ENCODE data around the gene CDH19. TPM values are rescaled to one million over a fixed set of nuclear protein-coding genes. Genes with fewer than 3 reads are reported as not detected.

CDH19 gene
- total and polyA plus RNA-seq, 7 experiments from 2014 or later = not detected

- H3K36me3 ChIP-seq (ENCODE audit: control insufficient read depth in 2 of 3, insufficient read depth in 3 of 3, low read length in 3 of 3) = no peaks in the 10 kb centered on the region
- Mint-ChIP-seq H3K4me1 (no peaks in the 10 kb centered on the region), H3K36me3 (no peaks in the 10 kb centered on the region), H3K27me3 (no peaks in the 10 kb centered on the region), H3K27ac (no peak overlapping the region), H3K9me3 (no peaks in the 10 kb centered on the region), H3K4me3 (no peak overlapping the region)
- no peaks in the 10 kb centered on the region for H3K9me3 ChIP-seq (ENCODE audit: control insufficient read depth in 2 of 3, low read length in 3 of 3)
- H3K27ac ChIP-seq (ENCODE audit: low read depth, low read length) = no peak overlapping the region
- DNase-seq (no peak), ATAC-seq (no peak)
- H3K4me3 ChIP-seq (ENCODE audit: low read length) = no peak overlapping the region
- H3K27me3 ChIP-seq (ENCODE audit: control insufficient read depth in 2 of 2, insufficient read depth in 2 of 2, low read length in 2 of 2) = no peaks in the 10 kb centered on the region
- no peaks in the 10 kb centered on the region for H3K4me1 ChIP-seq (ENCODE audit: control insufficient read depth in 2 of 2, insufficient read depth in 2 of 2, low read length in 2 of 2)
- ChIA-PET CTCF (interaction anchor here (0.6 kb wide), 1 partner anchor 476 kb away, joined by 3 read pairs; no protein-coding TSS in a partner anchor), POLR2A (no interaction called here)
- intact Hi-C loops (cut with micrococcal nuclease) = no loop called here
Observed at GRCh38 chr18:66553824-66554223, 50.1 kb downstream of the CDH19 start.

GRCh38 chr18:66550366-66550765 lies 53.5 kb downstream of the CDH19 start:
- Histone ChIP-seq H3K27me3 (ENCODE audit: control insufficient read depth in 2 of 2, insufficient read depth in 2 of 2, low read length in 2 of 2) (no peaks in the 10 kb centered on the region), H3K4me3 (ENCODE audit: low read length) (no peak overlapping the region), H3K9me3 (ENCODE audit: control insufficient read depth in 2 of 3, low read length in 3 of 3) (no peaks in the 10 kb centered on the region), H3K36me3 (ENCODE audit: control insufficient read depth in 2 of 3, insufficient read depth in 3 of 3, low read length in 3 of 3) (no peaks in the 10 kb centered on the region), H3K4me1 (ENCODE audit: control insufficient read depth in 2 of 2, insufficient read depth in 2 of 2, low read length in 2 of 2) (no peaks in the 10 kb centered on the region), H3K27ac (ENCODE audit: low read depth, low read length) (no peak overlapping the region)
- ChIA-PET POLR2A (no interaction called here), CTCF (no interaction called here)
- DNase-seq = no peak
- Mint-ChIP-seq H3K4me1 (no peaks in the 10 kb centered on the region), H3K36me3 (no peaks in the 10 kb centered on the region), H3K27ac (no peak overlapping the region), H3K27me3 (no peaks in the 10 kb centered on the region), H3K4me3 (no peak overlapping the region), H3K9me3 (peaks cover 0 to 13% (median 0%) of the 10 kb centered on the region in 11 donors)
- no peak for ATAC-seq
- intact Hi-C loops (cut with micrococcal nuclease) = no loop called here

GRCh38 chr18:66548747-66549146 lies 55.1 kb downstream of the CDH19 start:
- H3K27ac Mint-ChIP-seq = no peak overlapping the region

GRCh38 chr18:66534110-66534509 lies 69.8 kb downstream of the CDH19 start:
- H3K9me3 Mint-ChIP-seq = peaks cover 0 to 5% (median 0%) of the 10 kb centered on the region in 11 donors

More at GRCh38 chr18:66548747-66549146, 55.1 kb downstream of the CDH19 start:
- Histone ChIP-seq H3K36me3 (ENCODE audit: control insufficient read depth in 2 of 3, insufficient read depth in 3 of 3, low read length in 3 of 3) (no peaks in the 10 kb centered on the region), H3K27ac (ENCODE audit: low read depth, low read length) (no peak overlapping the region), H3K4me1 (ENCODE audit: control insufficient read depth in 2 of 2, insufficient read depth in 2 of 2, low read length in 2 of 2) (no peaks in the 10 kb centered on the region), H3K9me3 (ENCODE audit: control insufficient read depth in 2 of 3, low read length in 3 of 3) (no peaks in the 10 kb centered on the region), H3K4me3 (ENCODE audit: low read length) (no peak overlapping the region), H3K27me3 (ENCODE audit: control insufficient read depth in 2 of 2, insufficient read depth in 2 of 2, low read length in 2 of 2) (no peaks in the 10 kb centered on the region)
- H3K27me3 Mint-ChIP-seq = no peaks in the 10 kb centered on the region
- intact Hi-C loops (cut with micrococcal nuclease) = no loop called here
- CTCF ChIA-PET = no interaction called here
- H3K36me3 Mint-ChIP-seq = no peaks in the 10 kb centered on the region
- H3K4me1 Mint-ChIP-seq = no peaks in the 10 kb centered on the region
- ATAC-seq (no peak), DNase-seq (no peak)
- POLR2A ChIA-PET = no interaction called here
- peaks cover 0 to 16% (median 3%) of the 10 kb centered on the region in 11 donors for H3K9me3 Mint-ChIP-seq
- H3K4me3 Mint-ChIP-seq = no peak overlapping the region

GRCh38 chr18:66533693-66534092 lies 70.2 kb downstream of the CDH19 start:
- no peak overlapping the region for H3K4me3 Mint-ChIP-seq
- Histone ChIP-seq H3K27ac (ENCODE audit: low read depth, low read length) (no peak overlapping the region), H3K36me3 (ENCODE audit: control insufficient read depth in 2 of 3, insufficient read depth in 3 of 3, low read length in 3 of 3) (no peaks in the 10 kb centered on the region), H3K9me3 (ENCODE audit: control insufficient read depth in 2 of 3, low read length in 3 of 3) (no peaks in the 10 kb centered on the region), H3K4me1 (ENCODE audit: control insufficient read depth in 2 of 2, insufficient read depth in 2 of 2, low read length in 2 of 2) (no peaks in the 10 kb centered on the region), H3K27me3 (ENCODE audit: control insufficient read depth in 2 of 2, insufficient read depth in 2 of 2, low read length in 2 of 2) (no peaks in the 10 kb centered on the region), H3K4me3 (ENCODE audit: low read length) (no peak overlapping the region)
- H3K27me3 Mint-ChIP-seq = no peaks in the 10 kb centered on the region
- H3K27ac Mint-ChIP-seq = no peak overlapping the region
- H3K36me3 Mint-ChIP-seq = no peaks in the 10 kb centered on the region
- DNase-seq (no peak), ATAC-seq (no peak)
- intact Hi-C loops (cut with micrococcal nuclease) = no loop called here
- no peaks in the 10 kb centered on the region for H3K4me1 Mint-ChIP-seq
- CTCF ChIA-PET = no interaction called here
- POLR2A ChIA-PET = no interaction called here
- H3K9me3 Mint-ChIP-seq = peaks cover 0 to 2% (median 0%) of the 10 kb centered on the region in 11 donors

More at GRCh38 chr18:66534110-66534509, 69.8 kb downstream of the CDH19 start:
- no peak overlapping the region for H3K27ac Mint-ChIP-seq
- Histone ChIP-seq H3K4me1 (ENCODE audit: control insufficient read depth in 2 of 2, insufficient read depth in 2 of 2, low read length in 2 of 2) (no peaks in the 10 kb centered on the region), H3K27ac (ENCODE audit: low read depth, low read length) (no peak overlapping the region), H3K9me3 (ENCODE audit: control insufficient read depth in 2 of 3, low read length in 3 of 3) (no peaks in the 10 kb centered on the region), H3K36me3 (ENCODE audit: control insufficient read depth in 2 of 3, insufficient read depth in 3 of 3, low read length in 3 of 3) (no peaks in the 10 kb centered on the region), H3K27me3 (ENCODE audit: control insufficient read depth in 2 of 2, insufficient read depth in 2 of 2, low read length in 2 of 2) (no peaks in the 10 kb centered on the region), H3K4me3 (ENCODE audit: low read length) (no peak overlapping the region)
- CTCF ChIA-PET = no interaction called here
- no peak overlapping the region for H3K4me3 Mint-ChIP-seq
- no peaks in the 10 kb centered on the region for H3K36me3 Mint-ChIP-seq
- no peaks in the 10 kb centered on the region for H3K4me1 Mint-ChIP-seq
- no peak for ATAC-seq
- POLR2A ChIA-PET = no interaction called here
- H3K27me3 Mint-ChIP-seq = no peaks in the 10 kb centered on the region
- intact Hi-C loops (cut with micrococcal nuclease) = no loop called here
- no peak for DNase-seq

GRCh38 chr18:66523219-66523991 lies 80.5 kb downstream of the CDH19 start:
- Mint-ChIP-seq H3K4me1 (no peaks in the 10 kb centered on the region), H3K36me3 (no peaks in the 10 kb centered on the region), H3K27ac (no peak overlapping the region), H3K4me3 (no peak overlapping the region), H3K9me3 (peaks cover 0 to 6% (median 0%) of the 10 kb centered on the region in 11 donors), H3K27me3 (no peaks in the 10 kb centered on the region)
- Histone ChIP-seq H3K27me3 (ENCODE audit: control insufficient read depth in 2 of 2, insufficient read depth in 2 of 2, low read length in 2 of 2) (no peaks in the 10 kb centered on the region), H3K4me3 (ENCODE audit: low read length) (no peak overlapping the region), H3K27ac (ENCODE audit: low read depth, low read length) (no peak overlapping the region), H3K9me3 (ENCODE audit: control insufficient read depth in 2 of 3, low read length in 3 of 3) (no peaks in the 10 kb centered on the region), H3K4me1 (ENCODE audit: control insufficient read depth in 2 of 2, insufficient read depth in 2 of 2, low read length in 2 of 2) (no peaks in the 10 kb centered on the region), H3K36me3 (ENCODE audit: control insufficient read depth in 2 of 3, insufficient read depth in 3 of 3, low read length in 3 of 3) (no peaks in the 10 kb centered on the region)
- intact Hi-C loops (cut with micrococcal nuclease) = no loop called here
- ATAC-seq = no peak
- CTCF ChIA-PET = no interaction called here
- POLR2A ChIA-PET = no interaction called here
- DNase-seq = no peak

GRCh38 chr18:66513996-66514395 lies 89.9 kb downstream of the CDH19 start:
- no peaks in the 10 kb centered on the region for H3K9me3 ChIP-seq (ENCODE audit: control insufficient read depth in 2 of 3, low read length in 3 of 3)
- no peaks in the 10 kb centered on the region for H3K4me1 ChIP-seq (ENCODE audit: control insufficient read depth in 2 of 2, insufficient read depth in 2 of 2, low read length in 2 of 2)
- Mint-ChIP-seq H3K36me3 (no peaks in the 10 kb centered on the region), H3K27ac (no peak overlapping the region), H3K27me3 (no peaks in the 10 kb centered on the region), H3K4me1 (no peaks in the 10 kb centered on the region), H3K9me3 (peaks cover 0 to 17% (median 0%) of the 10 kb centered on the region in 11 donors), H3K4me3 (no peak overlapping the region)
- no peak overlapping the region for H3K4me3 ChIP-seq (ENCODE audit: low read length)
- ChIA-PET POLR2A (no interaction called here), CTCF (no interaction called here)
- intact Hi-C loops (cut with micrococcal nuclease) = no loop called here
- H3K27ac ChIP-seq (ENCODE audit: low read depth, low read length) = no peak overlapping the region
- H3K36me3 ChIP-seq (ENCODE audit: control insufficient read depth in 2 of 3, insufficient read depth in 3 of 3, low read length in 3 of 3) = no peaks in the 10 kb centered on the region
- no peaks in the 10 kb centered on the region for H3K27me3 ChIP-seq (ENCODE audit: control insufficient read depth in 2 of 2, insufficient read depth in 2 of 2, low read length in 2 of 2)
- ATAC-seq (no peak), DNase-seq (no peak)

All from naive thymus-derived CD4-positive, alpha-beta T cell (primary cell).